ENCODE results near the gene TBC1D12.

- no peak for TF ChIP-seq CTCF (IDR thresholded peaks at IDR 0.05; ENCODE audit: insufficient read depth, low read length, poor library complexity, severe bottlenecking)
- TF ChIP-seq EZH2phosphoT487 (conservative IDR thresholded peaks at IDR 0.05; ENCODE audit: low read length): no peak
Observed at GRCh38 chr10:94416896-94417295, 14.6 kb downstream of the TBC1D12 start.

Data from SU-DHL-6 (cell line).